Measurements from ENCODE around the gene JPH3.

The JPH3 gene

DNA sequence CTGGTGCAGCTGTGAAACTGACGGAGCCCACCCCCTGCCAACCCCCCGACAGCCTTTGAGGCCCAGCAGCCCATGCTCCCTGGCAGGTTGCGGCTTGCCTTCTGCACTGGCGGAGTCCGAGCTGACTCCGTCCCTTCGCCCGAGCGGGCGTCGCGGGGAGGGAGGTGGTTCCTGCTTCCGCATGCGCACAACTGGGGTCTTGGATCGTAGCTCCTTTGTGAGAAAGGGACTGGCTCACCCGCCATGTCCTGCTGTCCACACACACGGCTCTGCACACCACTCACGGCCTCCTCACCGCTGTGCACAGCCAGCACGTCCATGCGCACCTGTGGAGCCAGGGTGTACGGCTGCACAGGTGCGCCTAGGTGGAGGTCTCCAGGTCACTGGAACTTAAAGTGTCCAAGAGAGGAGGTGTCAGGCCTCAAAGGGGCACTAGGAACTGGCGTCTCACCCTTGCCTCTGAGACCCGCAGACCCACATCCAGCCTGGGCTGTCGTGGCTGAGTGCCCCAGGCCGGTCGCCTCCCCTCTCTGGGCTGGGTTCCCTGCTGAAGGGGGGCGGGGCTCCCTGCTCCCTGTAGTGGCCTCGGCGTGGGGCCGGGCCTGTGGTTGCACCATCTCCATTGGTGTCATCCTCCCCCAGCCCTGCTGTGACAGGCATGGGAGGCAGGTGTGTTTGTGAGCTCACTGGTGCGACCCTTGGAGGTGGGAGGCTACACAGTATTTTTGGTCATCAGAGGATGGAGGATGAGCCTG, 45.3 kb downstream of the JPH3 start:
- Histone ChIP-seq H3K4me3 (ENCODE audit: low read depth, low read length) (no peak overlapping the region), H3K27me3 (replicated peaks) (peaks cover 25% of the 10 kb centered on the region), H3K27ac (no peak overlapping the region), H3K36me3 (replicated peaks) (no peaks in the 10 kb centered on the region)
- in situ Hi-C loops (cut with HindIII; ENCODE audit: low pct_ligation_motif_present, low sequenced_read_pairs): no loop called here
- DNase-seq: no peak
- TF ChIP-seq, protein P1, sequence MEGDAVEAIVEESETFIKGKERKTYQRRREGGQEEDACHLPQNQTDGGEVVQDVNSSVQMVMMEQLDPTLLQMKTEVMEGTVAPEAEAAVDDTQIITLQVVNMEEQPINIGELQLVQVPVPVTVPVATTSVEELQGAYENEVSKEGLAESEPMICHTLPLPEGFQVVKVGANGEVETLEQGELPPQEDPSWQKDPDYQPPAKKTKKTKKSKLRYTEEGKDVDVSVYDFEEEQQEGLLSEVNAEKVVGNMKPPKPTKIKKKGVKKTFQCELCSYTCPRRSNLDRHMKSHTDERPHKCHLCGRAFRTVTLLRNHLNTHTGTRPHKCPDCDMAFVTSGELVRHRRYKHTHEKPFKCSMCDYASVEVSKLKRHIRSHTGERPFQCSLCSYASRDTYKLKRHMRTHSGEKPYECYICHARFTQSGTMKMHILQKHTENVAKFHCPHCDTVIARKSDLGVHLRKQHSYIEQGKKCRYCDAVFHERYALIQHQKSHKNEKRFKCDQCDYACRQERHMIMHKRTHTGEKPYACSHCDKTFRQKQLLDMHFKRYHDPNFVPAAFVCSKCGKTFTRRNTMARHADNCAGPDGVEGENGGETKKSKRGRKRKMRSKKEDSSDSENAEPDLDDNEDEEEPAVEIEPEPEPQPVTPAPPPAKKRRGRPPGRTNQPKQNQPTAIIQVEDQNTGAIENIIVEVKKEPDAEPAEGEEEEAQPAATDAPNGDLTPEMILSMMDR (IDR thresholded peaks at IDR 0.05; ENCODE audit: low read depth, low read length, missing control alignments): no peak

DNA sequence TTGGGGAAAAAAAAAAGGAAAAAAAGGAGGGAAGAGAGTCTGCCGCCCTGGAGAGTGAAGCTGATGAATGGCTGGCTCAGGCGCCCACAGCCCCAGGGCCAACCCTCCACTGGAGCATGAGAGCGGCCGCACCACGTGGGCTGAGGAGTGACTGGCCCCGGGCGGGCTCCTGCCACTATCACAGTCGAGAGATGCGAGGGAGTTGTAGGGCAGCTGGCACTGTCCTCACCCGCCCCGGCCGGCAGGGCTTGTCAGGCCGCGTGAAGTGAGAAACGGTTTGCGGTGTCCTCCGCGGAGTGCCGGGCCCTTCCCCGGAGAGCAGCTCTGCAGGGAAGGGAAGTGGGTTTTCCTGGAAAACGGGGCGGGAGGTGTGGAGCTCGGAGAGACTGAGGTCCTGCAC, 45.9 kb downstream of the JPH3 start:
- peaks cover 25% of the 10 kb centered on the region for H3K27me3 ChIP-seq (replicated peaks)
- H3K4me3 ChIP-seq (ENCODE audit: low read depth, low read length): no peak overlapping the region
- in situ Hi-C loops (cut with HindIII; ENCODE audit: low pct_ligation_motif_present, low sequenced_read_pairs): no loop called here
- TF ChIP-seq, protein P1 (IDR thresholded peaks at IDR 0.05; ENCODE audit: low read depth, low read length, missing control alignments): no peak
- DNase-seq: no peak
- no peaks in the 10 kb centered on the region for H3K36me3 ChIP-seq (replicated peaks)
- H3K27ac ChIP-seq: no peak overlapping the region

DNA sequence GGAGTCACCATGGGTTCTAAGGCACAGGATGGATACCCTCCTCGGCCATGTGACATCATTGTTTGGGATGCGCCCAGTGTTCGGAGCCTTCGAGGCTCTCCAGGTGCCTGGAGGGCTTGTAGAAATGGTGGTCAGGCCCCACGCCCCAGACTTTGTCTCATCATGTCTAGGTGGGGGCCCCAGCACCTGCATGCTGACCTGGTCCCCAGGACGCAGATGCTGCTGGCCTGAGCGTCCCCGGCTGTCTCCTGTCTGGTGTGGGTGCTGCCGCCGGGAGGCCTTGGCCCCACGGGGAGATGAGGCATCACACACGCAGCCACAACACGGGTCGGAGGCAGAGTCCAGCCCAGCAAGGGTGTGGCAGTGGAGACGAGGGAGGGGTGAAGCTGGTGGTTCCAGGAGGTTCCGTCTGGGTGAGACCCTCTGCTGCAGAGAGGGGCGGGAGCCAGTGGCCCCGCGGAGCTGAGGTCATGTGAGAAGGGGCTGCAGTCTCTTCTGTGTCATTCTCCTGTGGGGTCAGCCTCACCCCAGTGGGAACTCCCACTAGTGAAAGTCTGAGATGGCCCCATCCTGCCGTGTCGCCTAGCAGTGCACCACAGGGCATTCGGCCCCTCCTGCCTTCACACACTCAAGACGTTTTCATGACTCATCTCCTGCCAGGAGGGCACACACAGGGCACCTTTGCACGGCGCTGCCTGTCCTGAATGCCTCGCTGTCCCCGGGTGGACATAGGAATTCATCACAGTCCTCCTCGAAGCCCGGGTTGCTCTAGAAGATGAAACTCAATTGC, 46.6 kb downstream of the JPH3 start:
- H3K27ac ChIP-seq: no peak overlapping the region
- no peak overlapping the region for H3K4me3 ChIP-seq (ENCODE audit: low read depth, low read length)

DNA sequence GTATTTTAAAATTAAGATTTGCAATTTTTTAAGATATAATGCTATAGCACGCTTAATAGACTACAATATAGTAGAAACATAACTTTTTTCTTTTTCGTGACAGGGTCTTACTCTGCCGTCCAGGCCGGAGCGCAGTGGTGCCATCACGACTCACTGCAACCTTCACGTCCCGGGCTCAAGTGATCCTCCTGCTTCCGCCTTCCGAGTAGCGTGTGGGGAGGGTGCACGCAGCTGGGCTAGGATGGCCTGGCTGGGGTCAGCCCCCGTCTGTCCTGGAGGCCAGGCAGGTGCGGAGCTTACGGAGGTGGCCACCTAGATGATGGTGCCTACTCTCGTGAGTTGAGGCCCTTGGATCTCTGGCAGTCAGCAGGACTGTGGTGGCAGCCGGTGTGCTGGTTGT, 50.1 kb downstream of the JPH3 start:
- H3K27me3 ChIP-seq (replicated peaks): peaks cover 25% of the 10 kb centered on the region
- TF ChIP-seq, protein P1 (IDR thresholded peaks at IDR 0.05; ENCODE audit: low read depth, low read length, missing control alignments): no peak
- no peaks in the 10 kb centered on the region for H3K36me3 ChIP-seq (replicated peaks)
- no peak overlapping the region for H3K27ac ChIP-seq
- in situ Hi-C loops (cut with HindIII; ENCODE audit: low pct_ligation_motif_present, low sequenced_read_pairs): no loop called here
- no peak overlapping the region for H3K4me3 ChIP-seq (ENCODE audit: low read depth, low read length)
- DNase-seq: no peak

More for the DNA sequence above, 46.6 kb downstream of the JPH3 start:
- TF ChIP-seq, protein P1 (IDR thresholded peaks at IDR 0.05; ENCODE audit: low read depth, low read length, missing control alignments): no peak
- in situ Hi-C loops (cut with HindIII; ENCODE audit: low pct_ligation_motif_present, low sequenced_read_pairs): no loop called here
- H3K36me3 ChIP-seq (replicated peaks): no peaks in the 10 kb centered on the region
- no peak for DNase-seq
- peaks cover 25% of the 10 kb centered on the region for H3K27me3 ChIP-seq (replicated peaks)

DNA sequence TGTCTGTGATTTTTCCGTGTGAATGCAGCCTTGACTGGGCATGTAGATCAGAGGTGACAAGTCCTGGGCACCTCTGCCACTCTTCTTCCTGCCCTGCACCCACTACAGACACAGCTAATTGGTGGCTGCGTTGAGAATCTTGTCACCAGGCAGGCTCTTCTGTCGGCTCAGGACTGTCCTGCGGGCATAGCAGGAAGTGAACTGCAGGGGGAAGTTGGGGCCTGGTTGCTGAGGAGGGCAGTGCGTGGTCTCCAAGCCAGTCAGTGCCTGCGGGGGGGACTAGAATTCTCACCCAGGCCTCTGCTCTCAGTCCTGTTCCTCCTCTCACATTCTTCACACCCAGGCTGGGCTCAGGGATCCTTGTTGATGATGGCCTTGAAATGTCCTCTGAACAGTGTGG, 50.5 kb downstream of the JPH3 start:
- Histone ChIP-seq H3K4me3 (ENCODE audit: low read depth, low read length) (no peak overlapping the region), H3K36me3 (replicated peaks) (no peaks in the 10 kb centered on the region), H3K27me3 (replicated peaks) (peaks cover 24% of the 10 kb centered on the region), H3K27ac (no peak overlapping the region)
- DNase-seq: no peak
- in situ Hi-C loops (cut with HindIII; ENCODE audit: low pct_ligation_motif_present, low sequenced_read_pairs): no loop called here
- TF ChIP-seq, protein P1 (IDR thresholded peaks at IDR 0.05; ENCODE audit: low read depth, low read length, missing control alignments): no peak

Data from brain microvascular endothelial cell (primary cell).